Stimulated activated CD4-positive, alpha-beta T cell treated with anti-CD3 and anti-CD28 coated beads, TNF-alpha, amount 100 ng/mL, for 1 hour (primary cell): Measurements from ENCODE around the gene CXCR5.

Experiments used
- DNase-seq, 3 donors: peaks; one replicate each; pipeline ENCODE4 v3.0.0-alpha.2; 2020; ENCODE audit warnings: low read depth in 3 of 3, low spot score in 1 of 3

Gene CXCR5

GRCh38 chr11:118873804-118874203 lies 9.9 kb upstream of the CXCR5 start:
- DNase-seq, result no peak

GRCh38 chr11:118876286-118876685 lies 7.4 kb upstream of the CXCR5 start:
- DNase-seq, result no peak

- no peak for DNase-seq
Observed at GRCh38 chr11:118877487-118878162, 6.1 kb upstream of the CXCR5 start.

- no peak for DNase-seq
Observed at GRCh38 chr11:118878163-118878563, 5.5 kb upstream of the CXCR5 start.

- no peak for DNase-seq
Observed at GRCh38 chr11:118881228-118881627, 2.5 kb upstream of the CXCR5 start.

GRCh38 chr11:118882491-118882890 lies 1.2 kb upstream of the CXCR5 start:
- DNase-seq, result no peak

- DNase-seq, result no peak
Observed at GRCh38 chr11:118883004-118883367, 706 bp upstream of the CXCR5 start.

GRCh38 chr11:118884875-118885274 lies 1.2 kb downstream of the CXCR5 start:
- no peak for DNase-seq

- no peak for DNase-seq
Observed at GRCh38 chr11:118885319-118885718, 1.6 kb downstream of the CXCR5 start.

GRCh38 chr11:118885831-118886565 lies 2.3 kb downstream of the CXCR5 start:
- DNase-seq, result no peak

GRCh38 chr11:118886681-118887111 lies 3.0 kb downstream of the CXCR5 start:
- no peak for DNase-seq

GRCh38 chr11:118887206-118887605 lies 3.5 kb downstream of the CXCR5 start:
- no peak for DNase-seq

GRCh38 chr11:118888398-118888797 lies 4.7 kb downstream of the CXCR5 start:
- DNase-seq, result no peak

GRCh38 chr11:118889797-118890196 lies 6.1 kb downstream of the CXCR5 start:
- DNase-seq, result no peak

GRCh38 chr11:118892514-118892913 lies 8.8 kb downstream of the CXCR5 start:
- DNase-seq, result peak in 1 of 3 donors; percentile 44

GRCh38 chr11:118892964-118893363 lies 9.3 kb downstream of the CXCR5 start:
- no peak for DNase-seq

- no peak for DNase-seq
Observed at GRCh38 chr11:118893662-118894061, 10.0 kb downstream of the CXCR5 start.

GRCh38 chr11:118894192-118894591 lies 10.5 kb downstream of the CXCR5 start:
- no peak for DNase-seq

GRCh38 chr11:118895093-118896039 lies 11.7 kb downstream of the CXCR5 start:
- DNase-seq, result peak; percentile 53 to 58 (median 55)

- no peak for DNase-seq
Observed at GRCh38 chr11:118896472-118896913, 12.8 kb downstream of the CXCR5 start.

- DNase-seq, result no peak
Observed at GRCh38 chr11:118896921-118897591, 13.4 kb downstream of the CXCR5 start.
